CD4-positive, alpha-beta T cell treated with Interleukin-17A for 4 hours (primary cell): ENCODE data around the gene LSP1.

ENCODE experiments used
- DNase-seq: peaks from one replicate; pipeline ENCODE4 v3.0.0-alpha.2; 2020; ENCODE audit warnings: mixed read lengths

The LSP1 gene

DNA sequence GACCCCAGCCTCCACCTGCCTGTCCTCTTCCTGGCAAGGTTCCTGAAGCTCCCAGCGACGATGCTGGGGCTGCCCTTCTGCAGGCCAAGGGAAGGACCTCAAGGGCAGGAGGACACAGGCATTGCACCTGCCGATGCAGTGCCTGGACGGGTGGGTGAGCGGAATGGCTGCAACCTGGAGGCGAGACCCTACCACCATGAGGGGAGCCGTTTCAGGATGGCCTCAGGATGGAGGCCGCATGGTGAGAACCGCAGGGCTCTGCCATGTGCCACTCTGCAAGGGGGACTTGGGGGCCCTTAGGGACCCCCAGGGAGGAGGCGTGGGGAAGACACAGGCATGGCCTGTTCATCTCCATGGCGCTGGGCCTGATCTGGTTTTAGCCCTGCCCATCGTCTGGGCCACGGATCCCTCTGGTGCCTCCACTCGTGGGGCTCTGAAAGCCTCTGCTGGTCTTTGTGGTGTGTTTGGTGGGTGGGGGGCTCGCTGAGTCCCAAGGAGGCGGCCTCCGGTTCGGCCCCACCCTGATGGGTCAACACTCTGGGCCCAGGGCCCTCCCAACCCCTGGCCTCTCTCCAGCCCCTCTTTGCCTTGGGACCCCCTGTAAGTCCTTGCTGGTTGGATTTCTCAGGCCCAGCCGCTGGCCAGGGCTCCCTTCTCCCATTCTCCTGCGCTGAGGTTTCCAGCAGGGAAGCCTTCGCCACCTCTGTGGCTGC, 1.3 kb upstream of the LSP1 start:
- no peak for DNase-seq

- DNase-seq: no peak
These were observed 510 bp upstream of the LSP1 start for GRCh38 chr11:1852271-1852876.

- peak; percentile 49 for DNase-seq
These were observed 670 bp downstream of the LSP1 start for GRCh38 chr11:1853376-1854131.

DNA sequence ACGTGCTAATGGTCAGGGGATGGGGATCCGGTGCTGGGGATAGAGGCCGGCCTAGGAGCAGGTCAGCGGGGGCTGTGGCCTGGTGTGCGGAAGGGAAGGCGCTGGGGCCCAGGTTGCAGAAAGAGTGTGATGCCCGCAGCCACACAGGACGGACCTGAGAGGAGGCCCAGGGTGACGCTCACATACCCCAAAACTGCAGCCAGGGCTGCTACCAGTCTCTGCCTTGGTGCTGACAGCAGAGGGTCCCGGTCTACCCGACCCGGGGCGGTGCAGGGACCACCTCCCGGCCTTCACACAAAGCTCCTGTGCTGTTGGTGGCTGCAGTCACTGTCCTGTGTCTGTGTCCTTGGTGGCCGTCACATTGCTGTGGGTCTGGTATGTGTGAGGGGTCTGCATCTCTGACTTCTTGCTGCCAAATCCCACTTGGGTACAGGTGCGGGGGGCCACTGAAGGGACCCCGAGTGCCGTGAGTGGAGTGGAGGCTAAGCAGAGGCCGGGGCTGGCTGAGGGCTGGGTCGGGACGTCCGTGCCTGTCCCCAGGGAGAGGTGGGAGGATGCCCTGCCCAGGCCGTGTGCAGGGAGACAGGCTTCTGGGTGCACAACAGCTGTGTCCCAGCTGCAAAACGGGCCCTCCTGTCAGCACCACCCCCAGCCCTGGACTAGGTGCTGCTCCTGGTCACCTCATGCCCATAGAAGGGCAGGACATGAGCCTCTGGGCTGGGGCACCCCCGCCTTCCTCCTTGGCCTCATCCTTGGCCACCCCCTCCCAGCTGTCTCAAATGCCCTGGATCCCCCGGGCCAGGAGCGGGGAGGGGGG, 1.5 kb downstream of the LSP1 start:
- no peak for DNase-seq

DNA sequence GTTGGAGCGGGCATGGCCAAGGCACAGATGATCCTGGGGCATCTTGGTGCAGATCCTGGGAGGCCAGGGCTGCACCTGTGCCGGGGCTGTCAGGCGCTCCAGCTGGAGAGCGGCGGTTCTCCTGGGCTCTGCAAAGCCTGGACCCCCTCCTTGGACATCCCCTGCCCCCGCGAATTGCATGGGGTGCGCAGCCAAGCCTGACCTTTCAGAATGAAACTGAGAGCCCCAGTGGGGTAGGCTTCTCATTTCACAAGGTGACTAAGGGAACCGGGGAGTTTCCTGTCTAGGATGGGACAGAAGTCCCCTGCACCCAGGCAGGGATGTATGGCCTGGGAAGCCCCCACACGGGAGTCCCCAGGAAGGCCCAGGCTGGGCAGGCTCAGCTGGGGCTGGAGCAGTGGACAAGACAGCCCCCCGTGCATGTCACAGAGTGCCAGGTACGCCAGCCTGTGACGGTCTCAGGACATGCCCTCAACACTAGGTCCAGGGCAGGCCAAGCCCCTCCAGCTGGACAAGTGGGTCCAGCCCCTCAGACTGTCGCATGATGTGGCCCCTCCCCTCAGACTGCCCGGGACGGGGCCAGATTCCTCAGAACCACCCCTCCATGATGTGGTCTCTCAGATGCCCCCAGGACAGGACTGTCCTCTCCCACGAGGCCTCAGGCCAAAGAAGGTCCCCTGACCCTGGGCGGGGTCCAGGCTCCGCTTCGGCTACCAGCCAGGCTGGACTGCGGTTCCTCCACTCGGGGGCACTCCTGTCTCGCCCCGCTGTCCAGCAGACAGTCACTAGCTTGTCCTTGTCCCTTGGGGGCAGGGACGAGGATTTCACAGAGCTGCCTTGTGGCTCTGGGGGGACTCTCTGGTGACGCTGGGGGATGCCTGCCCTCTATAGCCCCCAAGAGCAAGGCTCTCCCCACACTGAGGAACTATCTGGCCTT, 2.3 kb downstream of the LSP1 start:
- DNase-seq: no peak

- no peak for DNase-seq
These were observed 3.0 kb downstream of the LSP1 start for GRCh38 chr11:1855886-1856265.

- DNase-seq: no peak
These were observed 3.6 kb downstream of the LSP1 start for GRCh38 chr11:1856306-1857005.

GRCh38 chr11:1857064-1857463, 4.2 kb downstream of the LSP1 start:
- no peak for DNase-seq

DNA sequence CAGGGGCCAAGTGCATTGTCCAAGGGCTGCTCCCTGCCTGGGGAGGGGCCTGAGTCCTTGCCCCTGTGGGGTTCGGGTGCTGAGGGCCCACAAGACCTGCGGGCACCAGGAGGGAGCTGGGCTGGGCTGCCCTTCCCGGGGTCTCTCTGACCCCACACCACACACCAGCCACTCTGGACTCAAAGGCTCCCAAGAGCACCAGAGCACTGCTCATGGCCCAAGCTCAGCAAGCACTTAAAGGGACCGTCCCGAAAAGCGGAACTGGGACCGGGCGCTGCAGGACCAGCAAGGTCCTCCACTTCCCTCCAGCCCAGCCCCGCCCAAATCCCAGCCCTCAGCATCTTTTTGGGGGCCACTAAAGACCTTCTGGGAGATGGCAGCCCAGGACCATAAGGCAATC, 5.3 kb downstream of the LSP1 start:
- DNase-seq: no peak

DNA sequence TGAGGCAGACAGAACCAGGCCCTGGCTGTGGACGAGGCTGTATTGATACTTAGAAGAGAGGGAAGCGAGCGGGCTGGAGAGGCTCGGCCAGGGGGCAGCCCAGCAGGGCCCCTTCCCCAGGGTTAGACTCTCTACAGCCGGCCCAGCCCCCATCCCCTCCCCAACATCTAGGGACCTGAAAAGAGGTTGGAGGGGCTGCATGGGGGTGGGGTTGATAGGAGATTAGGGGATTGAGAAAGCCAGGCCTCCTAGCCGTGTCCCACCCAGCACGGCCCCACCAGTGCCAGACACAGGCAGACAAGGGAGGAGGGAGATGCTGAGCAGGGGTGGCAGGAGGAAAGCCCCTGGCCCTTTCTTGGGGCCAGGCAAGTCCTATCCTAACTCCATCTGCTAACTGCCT, 5.7 kb downstream of the LSP1 start:
- DNase-seq: no peak

GRCh38 chr11:1859004-1859403, 6.1 kb downstream of the LSP1 start:
- no peak for DNase-seq

DNA sequence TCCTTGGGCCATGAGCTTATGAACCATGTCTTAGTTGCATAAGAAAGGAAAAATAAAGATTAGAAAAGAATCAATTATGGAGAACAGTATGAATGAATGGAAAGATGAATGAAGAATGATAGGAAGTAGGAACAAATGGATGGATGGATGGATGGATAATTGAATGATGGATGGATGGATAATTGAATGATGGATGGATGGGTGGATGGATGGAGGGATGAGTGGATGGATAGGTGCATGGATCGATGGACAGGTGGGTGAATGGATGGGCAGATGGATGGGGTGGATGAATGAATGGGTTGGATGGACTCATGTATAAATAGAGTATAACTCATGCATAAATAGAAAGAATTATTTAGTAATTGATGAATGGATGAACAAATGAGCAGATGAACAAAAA, 7.2 kb downstream of the LSP1 start:
- no peak for DNase-seq

GRCh38 chr11:1861435-1862411, 8.8 kb downstream of the LSP1 start:
- no peak for DNase-seq

- no peak for DNase-seq
These were observed 9.9 kb downstream of the LSP1 start for GRCh38 chr11:1862588-1863351.

GRCh38 chr11:1863352-1864216, 10.7 kb downstream of the LSP1 start:
- DNase-seq: no peak

DNA sequence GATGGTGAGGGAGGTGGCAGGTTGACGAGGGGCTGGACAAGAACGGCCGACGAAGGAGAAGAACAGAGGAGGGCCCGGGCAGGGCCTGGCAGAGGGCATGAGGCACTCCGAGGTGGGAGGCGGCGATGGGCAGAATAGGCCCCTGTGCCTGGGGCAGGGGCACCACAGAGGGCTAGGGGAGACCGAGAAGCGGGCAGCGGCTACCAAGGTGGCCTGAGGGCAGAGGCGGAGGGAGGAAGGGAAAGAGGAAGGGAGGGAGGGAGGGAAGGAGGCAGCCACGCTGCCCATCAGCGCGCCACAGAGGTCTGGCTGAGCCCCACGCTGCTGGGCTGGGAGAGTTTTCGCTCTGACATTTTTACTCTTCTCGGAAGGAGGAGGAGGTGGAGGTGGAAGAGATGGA, 11.3 kb downstream of the LSP1 start:
- no peak for DNase-seq

DNA sequence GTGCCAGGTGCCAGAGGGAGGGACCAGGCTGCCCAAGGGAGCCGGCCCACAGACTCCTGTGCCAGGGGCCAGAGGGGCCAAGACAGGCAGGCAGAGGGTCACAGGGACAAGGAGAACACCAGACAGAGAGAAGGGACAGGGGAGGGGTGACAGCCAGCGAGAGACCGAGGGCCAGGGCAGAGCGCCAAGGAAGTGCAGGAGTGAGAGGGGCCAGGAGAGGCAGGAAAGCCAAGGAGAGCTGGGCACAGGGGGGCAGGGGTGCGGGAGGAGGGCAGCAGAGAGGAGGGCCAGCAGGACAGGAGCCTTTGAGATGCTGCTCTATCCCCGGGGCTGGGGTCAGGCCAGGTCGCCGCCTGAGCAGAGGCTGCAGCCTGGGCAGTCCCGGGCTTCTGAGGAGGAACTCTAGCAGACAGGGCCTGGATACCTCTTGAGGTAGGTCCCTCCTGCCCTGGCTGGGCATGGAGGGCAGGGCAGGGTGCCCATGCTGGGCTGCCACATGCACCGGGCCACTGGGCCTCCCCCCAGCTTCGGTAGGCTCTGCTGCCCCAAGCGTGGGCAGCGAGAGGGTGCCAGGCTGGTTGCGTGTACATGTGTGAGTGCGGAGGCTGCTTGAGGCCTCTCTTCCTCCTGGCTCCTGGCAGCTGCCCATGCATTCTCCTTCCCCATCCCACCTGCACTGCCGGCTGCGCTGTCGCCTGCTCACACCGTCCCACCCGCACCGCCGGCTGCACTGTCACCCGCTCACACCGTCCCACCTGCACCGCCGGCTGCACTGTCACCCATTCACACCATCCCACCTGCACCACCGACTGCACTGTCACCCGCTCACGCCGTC, 12.2 kb downstream of the LSP1 start:
- no peak for DNase-seq
